HepG2 (cell line): Measurements from ENCODE around the gene SPPL3. TPM values are rescaled to one million over a fixed set of nuclear protein-coding genes. Genes with fewer than 3 reads are reported as not detected.

ENCODE experiments used
- ATAC-seq: fragments of 200-7000 bp; cut with Tn5 transposase; 3 replicates; pipeline ENCODE4 v1.9.1; 2020; ENCODE audit warnings: mild to moderate bottlenecking, moderate library complexity
- BruUV-seq: library from RNA; stranded (reverse); fragments of 400-500 nt; replicated peaks from 2 replicates; lab custom pipeline; 2021; lab: Mats Ljungman, UMichigan
- CTCF ChIA-PET: fragments of 300-600 bp; formaldehyde crosslinking; extraction: SDS; loops from one replicate; lab custom pipeline; 2021; ENCODE audit warnings: low total read pairs, inconsistent platforms, low intra/inter-chr PET ratio; lab: Yijun Ruan, JAX
- POLR2A ChIA-PET: fragments of 350-600 bp; sonication (Branson Sonifier 250); formaldehyde crosslinking; loops from one replicate; lab custom pipeline; 2020; ENCODE audit warnings: antibody characterized with exemption, inconsistent platforms; lab: Yijun Ruan, JAX
- DNase-seq: peaks from one replicate; pipeline ENCODE4 v3.0.0-alpha.2; 2015; ENCODE audit warnings: low spot score
- FAIRE-seq: peaks from 3 replicates; lab custom pipeline; 2011; peaks lifted over from hg19 to GRCh38; lab: Jason Lieb, UNC
- H2AFZ ChIP-seq: one replicate; pipeline ENCODE4 v1.6.1; 2011; ENCODE audit warnings: low read length, inconsistent platforms
- H3K27ac ChIP-seq: fragments of 300-600 bp; 3 replicates; pipeline ENCODE4 v1.8.0; 2011; ENCODE audit warnings: mixed run types, mild to moderate bottlenecking, mixed read lengths, low read length, inconsistent platforms; ENCODE audit not compliant: insufficient read depth; ENCODE audit errors: extremely low read length
- H3K27me3 ChIP-seq, 2 experiments: fragments of 200-600 bp in 1 of 2; 2 replicates in 1 of 2; 3 replicates in 1 of 2; pipeline versions ENCODE4 v1.6.0 to v1.8.0; 2011; ENCODE audit warnings: low read length in 2 of 2, mild to moderate bottlenecking in 2 of 2, moderate library complexity in 2 of 2, inconsistent platforms in 1 of 2; ENCODE audit not compliant: insufficient read depth in 2 of 2, control insufficient read depth in 1 of 2
- H3K36me3 ChIP-seq, 2 experiments: fragments of 200-600 bp in 1 of 2; replicated peaks in 1 of 2; 2 replicates in 1 of 2; 3 replicates in 1 of 2; pipeline versions ENCODE4 v1.5.1 to v1.8.0; 2011; ENCODE audit warnings: low read length in 2 of 2, inconsistent platforms in 1 of 2; ENCODE audit not compliant: insufficient read depth in 2 of 2, control insufficient read depth in 1 of 2
- H3K4me1 ChIP-seq: 2 replicates; pipeline ENCODE4 v1.5.1; 2012; ENCODE audit warnings: low read length, inconsistent platforms; ENCODE audit not compliant: insufficient read depth
- H3K4me2 ChIP-seq: 2 replicates; pipeline ENCODE4 v1.6.0; 2011; ENCODE audit warnings: low read depth, low read length, inconsistent platforms
- H3K4me3 ChIP-seq, 3 experiments: fragments of 200-600 bp in 1 of 3; sonication (generic), shearing (Covaris generic) in 1 of 3; replicated peaks in 1 of 3; 2 replicates each; pipeline ENCODE4 v1.5.1; 2011 to 2016; ENCODE audit warnings: low read length in 3 of 3, inconsistent platforms in 2 of 3, low read depth in 2 of 3, mild to moderate bottlenecking in 2 of 3, control low read depth in 1 of 3, mixed read lengths in 1 of 3; ENCODE audit not compliant: insufficient read depth in 1 of 3
- H3K79me2 ChIP-seq: one replicate; pipeline ENCODE4 v1.6.1; 2011; ENCODE audit warnings: low read length, inconsistent platforms; ENCODE audit not compliant: insufficient read depth
- H3K9ac ChIP-seq: 2 replicates; pipeline ENCODE4 v1.6.0; 2011; ENCODE audit warnings: mild to moderate bottlenecking, low read depth, low read length, inconsistent platforms; ENCODE audit not compliant: insufficient read depth
- H3K9me3 ChIP-seq: 2 replicates; pipeline ENCODE4 v1.5.1; 2012; ENCODE audit warnings: mild to moderate bottlenecking, low read length
- H4K20me1 ChIP-seq: 2 replicates; pipeline ENCODE4 v1.6.0; 2011; ENCODE audit warnings: inconsistent platforms, mild to moderate bottlenecking, low read length, moderate library complexity; ENCODE audit not compliant: insufficient read depth
- AKAP8 ChIP-seq: sonication (generic); formaldehyde crosslinking; IDR thresholded peaks from 2 replicates; pipeline ENCODE4 v1.5.1; 2020; ENCODE audit warnings: mild to moderate bottlenecking, missing genetic modification reagents
- HNRNPK ChIP-seq: fragments of 200-400 bp; formaldehyde crosslinking; IDR thresholded peaks from 2 replicates; pipeline ENCODE4 v1.6.1; 2018; ENCODE audit warnings: low read length, low read depth, moderate library complexity, mild to moderate bottlenecking; ENCODE audit not compliant: poor library complexity, severe bottlenecking
- KDM5A ChIP-seq: fragments of 200-600 bp; sonication (generic); IDR thresholded peaks from 2 replicates; pipeline ENCODE4 v1.7.0; 2018; ENCODE audit warnings: antibody characterized with exemption, mild to moderate bottlenecking, low read length, borderline replicate concordance
- MED13 ChIP-seq: sonication (generic); formaldehyde crosslinking; IDR thresholded peaks from 2 replicates; pipeline ENCODE4 v1.5.0; 2020; ENCODE audit warnings: missing genetic modification reagents
- RBM39 ChIP-seq: fragments of 200-400 bp; formaldehyde crosslinking; IDR thresholded peaks from one replicate; pipeline ENCODE4 v1.6.1; 2018; ENCODE audit warnings: antibody characterized with exemption, mild to moderate bottlenecking, low read depth, low read length; ENCODE audit not compliant: poor library complexity, severe bottlenecking
- SALL2 ChIP-seq: sonication (generic); formaldehyde crosslinking; IDR thresholded peaks from 2 replicates; pipeline ENCODE4 v1.8.1; 2023; ENCODE audit warnings: mild to moderate bottlenecking, missing genetic modification reagents, inconsistent platforms
- ZBTB46 ChIP-seq: sonication (generic); formaldehyde crosslinking; IDR thresholded peaks from 2 replicates; pipeline ENCODE4 v1.4.0; 2020; ENCODE audit warnings: mild to moderate bottlenecking, missing genetic modification reagents, borderline replicate concordance
- ZMYM2 ChIP-seq: sonication (generic); formaldehyde crosslinking; IDR thresholded peaks from 2 replicates; pipeline ENCODE4 v1.8.0; 2022; ENCODE audit warnings: mild to moderate bottlenecking, missing genetic modification reagents
- ZNF205 ChIP-seq: IDR thresholded peaks from 2 replicates; pipeline ENCODE4 v1.6.1; 2018; ENCODE audit warnings: missing biosample characterization, missing genetic modification reagents
- ZNF280B ChIP-seq: sonication (generic); formaldehyde crosslinking; IDR thresholded peaks from 2 replicates; pipeline ENCODE4 v1.5.0; 2020; ENCODE audit warnings: missing genetic modification reagents, mild to moderate bottlenecking, borderline replicate concordance
- ZNF33B ChIP-seq: sonication (generic); formaldehyde crosslinking; IDR thresholded peaks from 2 replicates; pipeline ENCODE4 v1.5.1; 2020; ENCODE audit warnings: mild to moderate bottlenecking, missing genetic modification reagents
- ZNF619 ChIP-seq: sonication (generic); formaldehyde crosslinking; IDR thresholded peaks from 2 replicates; pipeline ENCODE4 v1.4.0; 2020; ENCODE audit warnings: mild to moderate bottlenecking, missing genetic modification reagents
- ZNF775 ChIP-seq: sonication (generic); formaldehyde crosslinking; IDR thresholded peaks from 2 replicates; pipeline ENCODE4 v1.4.0; 2020; ENCODE audit warnings: missing genetic modification reagents, mild to moderate bottlenecking, moderate library complexity, borderline replicate concordance
- ZNF83 ChIP-seq: sonication (generic); formaldehyde crosslinking; IDR thresholded peaks from 2 replicates; pipeline ENCODE4 v1.4.0; 2020; ENCODE audit warnings: missing genetic modification reagents, mild to moderate bottlenecking, borderline replicate concordance
- WGBS: methylation state at CpG from one replicate; pipeline ENCODE4 v1.1.6; 2017; ENCODE audit warnings: low lambda C conversion rate; 5-methylcytosine and 5-hydroxymethylcytosine counted together
- in situ Hi-C: cut with HindIII; loops from 2 replicates; pipeline ENCODE4 v1.10.0; 2017; ENCODE audit warnings: low pct_unique_long_range_greater_than_20kb; ENCODE audit not compliant: extremely low pct_ligation_motif_present
- intact Hi-C: fragments of 100-400 bp; cut with micrococcal nuclease; formaldehyde crosslinking; loops from one replicate; pipeline ENCODE4 v1.10.0; 2022; ENCODE audit not compliant: unreplicated experiment
- polyA plus RNA-seq, 8 experiments: library from polyadenylated mRNA; depleted of rRNA in 3 of 8; stranded (reverse) in 7 of 8; unstranded in 1 of 8; fragments of >200 nt; fragmentation: Illumina TruSeq in 4 of 8; extraction: Trizol in 4 of 8; gene quantifications; 2 replicates each; pipeline versions ENCODE4 v1.2.1 to v1.2.3, GENCODE V29; 2011 to 2016; ENCODE audit warnings: low read depth in 4 of 8, missing spikeins in 1 of 8, mixed read lengths in 1 of 8; ENCODE audit not compliant: insufficient read depth in 1 of 8
- total RNA-seq, 5 experiments: library from RNA; depleted of rRNA; stranded (reverse); fragments of >200 nt; fragmentation: Illumina TruSeq; extraction: Trizol; gene quantifications; 2 replicates each; pipeline ENCODE4 v1.2.3, GENCODE V29; 2016; ENCODE audit warnings: low read depth in 1 of 5

The SPPL3 gene
- total and polyA plus RNA-seq, 2 of the 13 experiments (the other 11 are each of a cell fraction or from before 2014, with no cell fraction given): 8.9 to 9.1 TPM

GRCh38 chr12:120865098-120865497 is 39.1 kb downstream of the SPPL3 start (continued):
- no peak for TF ChIP-seq ZBTB46

- no TSS peak for BruUV-seq
These were observed 41.5 kb downstream of the SPPL3 start for GRCh38 chr12:120862664-120863063.

More at GRCh38 chr12:120862664-120863063, 41.5 kb downstream of the SPPL3 start:
- FAIRE-seq: no peak
- ChIA-PET CTCF (no interaction called here), POLR2A (no interaction called here)
- H2AFZ ChIP-seq: no peak overlapping the region
- H3K27ac ChIP-seq: no peak overlapping the region
- H3K36me3 ChIP-seq: peaks cover 0 to 1% of the 10 kb centered on the region in 2 experiments; a peak in 2 of 5 replicates
- H4K20me1 ChIP-seq: 0 out of 2 replicates have a peak, but pooled peaks cover 4% of the 10 kb centered on the region
- peaks cover 33% of the 10 kb centered on the region for H3K79me2 ChIP-seq
- TF ChIP-seq AKAP8 (CRISPR knock-in tag): no peak
- TF ChIP-seq ZNF619 (CRISPR knock-in tag): no peak
- TF ChIP-seq HNRNPK: no peak
- no peak for TF ChIP-seq ZNF33B (CRISPR knock-in tag)
- no peak for TF ChIP-seq KDM5A
- no peak for TF ChIP-seq ZNF83
- no peak for TF ChIP-seq ZNF280B (CRISPR knock-in tag)
- no peak for TF ChIP-seq RBM39
- TF ChIP-seq MED13 (CRISPR knock-in tag): no peak
- no peak for TF ChIP-seq ZNF775 (CRISPR knock-in tag)
- no peak for TF ChIP-seq ZNF205 (CRISPR knock-in tag)
- TF ChIP-seq ZMYM2: no peak
- TF ChIP-seq SALL2 (CRISPR knock-in tag): no peak
- intact Hi-C loops (no loop called here), in situ Hi-C loops (no loop called here)
- peaks cover 8% of the 10 kb centered on the region for H3K4me1 ChIP-seq
- 100% methylated on average over 1 of the region's 1 CpG for WGBS
- no peak for DNase-seq
- H3K27me3 ChIP-seq: no peaks in the 10 kb centered on the region
- H3K4me2 ChIP-seq: no peak overlapping the region
- no peak overlapping the region for H3K4me3 ChIP-seq
- peaks cover 15% of the 10 kb centered on the region for H3K9me3 ChIP-seq
- H3K9ac ChIP-seq: no peak overlapping the region
- no peak for ATAC-seq
